ENCODE data around the gene MBNL1. TPM values are rescaled to one million over a fixed set of nuclear protein-coding genes. Genes with fewer than 3 reads are reported as not detected.

The MBNL1 gene
- total RNA-seq, 2 experiments from 2014 or later: 385 to 392 TPM

GRCh38 chr3:152348436-152349177 lies 79.9 kb downstream of the MBNL1 start:
- H3K4me1 Mint-ChIP-seq: peaks cover 43% of the 10 kb centered on the region
- no peak overlapping the region for H3K27ac Mint-ChIP-seq
- H3K27me3 Mint-ChIP-seq: no peaks in the 10 kb centered on the region
- H3K36me3 Mint-ChIP-seq: peaks cover 38% of the 10 kb centered on the region
- H3K4me3 Mint-ChIP-seq: no peak overlapping the region
- peaks cover 3% of the 10 kb centered on the region for H3K9me3 Mint-ChIP-seq
- no peak for DNase-seq

DNA sequence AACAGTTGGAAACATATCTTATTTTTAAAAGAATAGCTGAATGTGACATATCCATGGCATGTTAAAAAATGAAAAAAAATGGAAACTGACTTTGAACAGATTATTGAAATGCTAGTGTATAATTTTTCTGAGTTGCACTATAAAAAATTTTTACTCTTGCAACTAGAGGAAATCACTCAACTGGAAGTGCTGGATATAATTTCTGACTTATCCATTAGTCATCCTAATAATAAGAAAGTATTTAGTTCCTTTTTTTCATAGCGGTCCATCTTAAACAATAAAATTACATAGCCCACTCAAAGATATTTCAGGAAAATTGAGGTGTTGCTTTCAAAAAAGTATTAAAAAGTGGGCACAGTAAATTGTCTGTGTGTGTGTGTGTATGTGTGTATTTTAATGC lies 80.7 kb downstream of the MBNL1 start:
- DNase-seq: no peak
- H3K27me3 Mint-ChIP-seq: no peaks in the 10 kb centered on the region
- H3K4me1 Mint-ChIP-seq: peaks cover 42% of the 10 kb centered on the region
- no peak overlapping the region for H3K27ac Mint-ChIP-seq
- peaks cover 40% of the 10 kb centered on the region for H3K36me3 Mint-ChIP-seq
- H3K9me3 Mint-ChIP-seq: peaks cover 6% of the 10 kb centered on the region
- no peak overlapping the region for H3K4me3 Mint-ChIP-seq

DNA sequence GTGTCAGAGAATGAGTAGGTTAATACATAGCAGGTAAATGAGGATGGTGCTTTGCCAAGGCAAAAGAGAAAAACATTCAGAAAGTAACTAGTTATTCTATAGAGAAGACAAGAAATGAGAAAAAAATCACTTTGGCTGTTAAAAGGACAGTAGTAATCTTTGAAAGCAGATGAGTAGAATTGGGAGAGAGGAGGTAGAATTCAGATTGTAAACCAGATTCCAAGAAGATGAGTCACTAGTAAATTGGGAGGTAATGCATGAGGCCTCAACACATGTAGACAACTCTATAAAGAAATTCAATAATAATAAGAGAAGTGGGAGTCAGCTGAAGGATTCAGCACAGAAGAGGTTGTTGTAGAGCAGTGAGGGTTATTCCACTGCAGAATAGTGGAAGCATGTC lies 81.4 kb downstream of the MBNL1 start:
- Mint-ChIP-seq H3K4me1 (peaks cover 41% of the 10 kb centered on the region), H3K4me3 (no peak overlapping the region), H3K9me3 (peaks cover 6% of the 10 kb centered on the region), H3K27me3 (no peaks in the 10 kb centered on the region), H3K36me3 (peaks cover 38% of the 10 kb centered on the region), H3K27ac (no peak overlapping the region)
- no peak for DNase-seq

GRCh38 chr3:152350776-152351175 lies 82.0 kb downstream of the MBNL1 start:
- peaks cover 6% of the 10 kb centered on the region for H3K9me3 Mint-ChIP-seq
- peaks cover 37% of the 10 kb centered on the region for H3K36me3 Mint-ChIP-seq
- no peak overlapping the region for H3K4me3 Mint-ChIP-seq
- peak overlapping the region; percentile 11 for H3K27ac Mint-ChIP-seq
- H3K4me1 Mint-ChIP-seq: peaks cover 41% of the 10 kb centered on the region
- no peak for DNase-seq
- no peaks in the 10 kb centered on the region for H3K27me3 Mint-ChIP-seq

- no peak overlapping the region for H3K4me3 Mint-ChIP-seq
- peaks cover 50% of the 10 kb centered on the region for H3K4me1 Mint-ChIP-seq
- peak overlapping the region; percentile 64 for H3K27ac Mint-ChIP-seq
- H3K36me3 Mint-ChIP-seq: peaks cover 43% of the 10 kb centered on the region
- peaks cover 3% of the 10 kb centered on the region for H3K9me3 Mint-ChIP-seq
- no peak for DNase-seq
- H3K27me3 Mint-ChIP-seq: no peaks in the 10 kb centered on the region
Measured at GRCh38 chr3:152352554-152352953, 83.8 kb downstream of the MBNL1 start.

GRCh38 chr3:152353578-152353977 lies 84.8 kb downstream of the MBNL1 start:
- no peak for DNase-seq
- Mint-ChIP-seq H3K4me1 (peaks cover 53% of the 10 kb centered on the region), H3K27ac (peak overlapping the region; percentile 40), H3K36me3 (peaks cover 44% of the 10 kb centered on the region), H3K4me3 (no peak overlapping the region), H3K9me3 (peaks cover 3% of the 10 kb centered on the region), H3K27me3 (no peaks in the 10 kb centered on the region)

DNA sequence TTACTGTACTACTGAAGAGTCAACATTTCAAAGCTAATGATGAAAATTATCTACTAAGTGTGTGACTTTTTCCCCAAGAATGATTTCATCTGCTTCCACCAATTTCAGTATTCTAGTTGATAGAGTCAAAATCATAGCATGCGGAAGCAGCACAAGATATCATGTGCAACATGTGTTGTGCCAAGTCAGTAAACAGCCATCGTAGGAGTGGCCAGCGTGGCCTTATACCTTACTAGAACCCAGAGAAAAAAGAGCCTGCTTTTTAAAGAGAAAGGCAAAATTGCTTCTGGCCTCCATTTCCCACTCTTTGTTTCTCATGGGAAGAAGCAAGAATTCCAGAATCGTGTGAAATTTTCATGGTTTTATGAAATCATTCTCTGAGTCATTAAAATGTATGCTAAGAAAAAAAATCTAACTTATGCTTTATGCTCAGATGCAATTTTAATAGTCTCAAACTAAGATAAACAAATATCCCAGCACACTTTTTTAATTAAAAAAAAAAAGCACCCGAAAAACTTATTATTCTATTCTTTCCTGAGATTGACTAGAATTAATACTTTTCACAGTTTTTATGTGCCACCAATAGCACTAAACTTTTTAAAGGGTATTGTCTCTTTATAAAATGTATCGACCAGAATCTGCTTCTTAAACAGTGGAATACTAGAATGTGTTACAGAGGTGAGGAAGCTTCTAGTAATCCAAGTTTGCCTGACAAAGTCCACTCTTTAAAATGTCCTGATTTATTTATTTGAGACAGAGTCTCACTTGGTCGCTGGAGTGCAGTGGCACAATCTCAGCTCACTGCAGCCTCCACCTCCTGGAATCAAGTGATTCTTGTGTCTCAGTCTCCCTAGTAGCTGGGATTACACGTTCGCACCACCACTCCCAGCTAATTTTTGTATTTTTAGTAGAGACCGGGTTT lies 87.3 kb downstream of the MBNL1 start:
- H3K36me3 Mint-ChIP-seq: peaks cover 51% of the 10 kb centered on the region
- no peak overlapping the region for H3K4me3 Mint-ChIP-seq
- peak overlapping the region; percentile 48 for H3K27ac Mint-ChIP-seq
- H3K9me3 Mint-ChIP-seq: peaks cover 3% of the 10 kb centered on the region
- DNase-seq: no peak
- H3K4me1 Mint-ChIP-seq: peaks cover 65% of the 10 kb centered on the region
- H3K27me3 Mint-ChIP-seq: no peaks in the 10 kb centered on the region

DNA sequence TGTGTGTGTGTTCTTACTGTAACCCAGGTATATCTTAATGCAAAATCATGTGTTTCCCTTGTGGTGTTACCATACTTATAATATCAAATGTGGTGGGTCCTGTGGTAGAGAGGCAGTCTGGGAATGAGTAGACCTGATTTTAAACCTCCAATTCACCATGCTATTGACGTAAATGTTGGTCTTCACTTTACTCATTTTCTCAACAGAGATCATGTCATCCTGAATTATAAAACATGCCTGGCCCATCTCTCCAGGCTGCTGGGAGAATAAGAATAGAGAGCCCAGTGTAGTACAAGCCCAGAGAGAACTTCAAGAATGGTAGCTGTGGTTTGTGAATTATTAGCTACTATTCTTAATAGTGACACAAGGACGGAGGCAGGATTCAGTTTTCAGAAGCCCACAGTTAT lies 88.1 kb downstream of the MBNL1 start:
- H3K9me3 Mint-ChIP-seq: peaks cover 3% of the 10 kb centered on the region
- H3K4me1 Mint-ChIP-seq: peaks cover 70% of the 10 kb centered on the region
- no peak for DNase-seq
- peaks cover 49% of the 10 kb centered on the region for H3K36me3 Mint-ChIP-seq
- H3K27me3 Mint-ChIP-seq: no peaks in the 10 kb centered on the region
- peak overlapping the region; percentile 55 for H3K27ac Mint-ChIP-seq
- no peak overlapping the region for H3K4me3 Mint-ChIP-seq

- Mint-ChIP-seq H3K4me3 (no peak overlapping the region), H3K4me1 (peaks cover 73% of the 10 kb centered on the region), H3K27me3 (no peaks in the 10 kb centered on the region), H3K36me3 (peaks cover 50% of the 10 kb centered on the region), H3K27ac (peak overlapping the region; percentile 55), H3K9me3 (peaks cover 3% of the 10 kb centered on the region)
- no peak for DNase-seq
Measured at GRCh38 chr3:152357587-152357986, 88.9 kb downstream of the MBNL1 start.

- no peak overlapping the region for H3K4me3 Mint-ChIP-seq
- peak overlapping the region; percentile 49 for H3K27ac Mint-ChIP-seq
- peaks cover 49% of the 10 kb centered on the region for H3K36me3 Mint-ChIP-seq
- peaks cover 78% of the 10 kb centered on the region for H3K4me1 Mint-ChIP-seq
- no peak for DNase-seq
- peaks cover 2% of the 10 kb centered on the region for H3K9me3 Mint-ChIP-seq
- H3K27me3 Mint-ChIP-seq: no peaks in the 10 kb centered on the region
Measured at GRCh38 chr3:152359385-152360248, 90.9 kb downstream of the MBNL1 start.

DNA sequence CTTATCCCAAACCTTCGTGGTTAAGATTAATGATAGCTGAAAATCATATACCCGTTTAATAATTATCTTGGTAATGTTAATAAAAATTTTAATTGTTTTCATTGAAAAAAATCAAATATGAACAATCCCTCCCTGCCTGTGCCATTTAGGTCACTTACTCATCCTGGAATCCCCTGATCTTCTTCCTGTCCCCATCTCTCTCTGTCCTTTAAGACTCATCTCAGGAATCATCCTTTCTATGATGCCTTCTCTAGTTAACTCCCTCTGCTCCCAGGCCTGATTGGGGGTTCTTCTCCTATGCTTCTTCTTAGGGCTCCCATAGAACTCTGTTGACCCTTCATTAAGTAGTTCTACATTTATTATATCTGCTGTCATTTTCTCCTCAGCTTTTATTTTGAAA lies 91.6 kb downstream of the MBNL1 start:
- H3K27me3 Mint-ChIP-seq: no peaks in the 10 kb centered on the region
- DNase-seq: no peak
- peak overlapping the region; percentile 23 for H3K27ac Mint-ChIP-seq
- peaks cover 75% of the 10 kb centered on the region for H3K4me1 Mint-ChIP-seq
- peaks cover 4% of the 10 kb centered on the region for H3K9me3 Mint-ChIP-seq
- peaks cover 53% of the 10 kb centered on the region for H3K36me3 Mint-ChIP-seq
- H3K4me3 Mint-ChIP-seq: no peak overlapping the region

GRCh38 chr3:152360966-152361365 lies 92.2 kb downstream of the MBNL1 start:
- no peak overlapping the region for H3K4me3 Mint-ChIP-seq
- H3K27ac Mint-ChIP-seq: peak overlapping the region; percentile 65
- H3K9me3 Mint-ChIP-seq: peaks cover 4% of the 10 kb centered on the region
- H3K27me3 Mint-ChIP-seq: no peaks in the 10 kb centered on the region
- DNase-seq: no peak
- peaks cover 72% of the 10 kb centered on the region for H3K4me1 Mint-ChIP-seq
- H3K36me3 Mint-ChIP-seq: peaks cover 52% of the 10 kb centered on the region

DNA sequence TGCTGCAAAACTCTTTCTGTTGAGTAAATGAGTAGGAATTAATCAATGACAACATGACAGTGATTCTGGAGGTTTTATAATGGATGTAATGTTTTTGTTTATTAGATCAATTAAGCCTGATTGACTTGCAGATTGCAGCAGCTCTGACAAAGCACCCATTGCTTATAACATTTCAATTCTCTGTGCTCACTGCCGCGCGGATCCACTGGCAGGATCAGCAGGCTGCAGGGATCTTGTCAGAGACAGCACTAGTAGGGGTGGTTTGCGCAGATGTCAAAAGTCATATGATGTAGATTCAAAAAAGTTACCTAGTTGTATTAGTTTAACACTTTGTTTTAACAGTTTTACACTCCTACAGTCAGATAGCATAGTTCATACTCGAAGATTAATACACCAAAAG lies 93.4 kb downstream of the MBNL1 start:
- H3K27me3 Mint-ChIP-seq: no peaks in the 10 kb centered on the region
- peaks cover 4% of the 10 kb centered on the region for H3K9me3 Mint-ChIP-seq
- peaks cover 54% of the 10 kb centered on the region for H3K36me3 Mint-ChIP-seq
- peak overlapping the region; percentile 42 for H3K27ac Mint-ChIP-seq
- no peak overlapping the region for H3K4me3 Mint-ChIP-seq
- peaks cover 68% of the 10 kb centered on the region for H3K4me1 Mint-ChIP-seq
- DNase-seq: no peak

DNA sequence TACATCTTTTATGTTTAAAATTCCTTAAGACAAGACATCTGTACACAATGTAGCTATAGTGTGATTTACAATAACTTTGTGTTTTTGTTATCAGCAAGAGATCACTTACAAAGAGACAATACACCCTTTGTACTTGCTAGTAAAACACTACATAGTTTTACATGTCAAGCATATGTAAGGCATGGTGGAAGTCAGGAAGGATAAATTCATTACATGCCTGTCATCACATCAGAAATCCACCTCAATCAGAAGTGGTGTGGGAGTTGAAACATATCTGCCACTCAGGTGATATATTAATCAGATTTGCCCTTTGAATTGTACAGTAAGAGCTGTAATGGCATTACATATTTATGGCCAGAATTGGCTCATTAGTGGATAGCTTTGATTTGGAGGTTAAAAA lies 95.5 kb downstream of the MBNL1 start:
- H3K4me3 Mint-ChIP-seq: no peak overlapping the region
- DNase-seq: no peak
- no peaks in the 10 kb centered on the region for H3K27me3 Mint-ChIP-seq
- H3K27ac Mint-ChIP-seq: peak overlapping the region; percentile 36
- peaks cover 19% of the 10 kb centered on the region for H3K9me3 Mint-ChIP-seq
- peaks cover 75% of the 10 kb centered on the region for H3K4me1 Mint-ChIP-seq
- peaks cover 68% of the 10 kb centered on the region for H3K36me3 Mint-ChIP-seq

GRCh38 chr3:152365126-152365525 lies 96.4 kb downstream of the MBNL1 start:
- H3K27ac Mint-ChIP-seq: no peak overlapping the region
- no peak for DNase-seq
- no peak overlapping the region for H3K4me3 Mint-ChIP-seq
- H3K36me3 Mint-ChIP-seq: peaks cover 73% of the 10 kb centered on the region
- peaks cover 23% of the 10 kb centered on the region for H3K9me3 Mint-ChIP-seq
- H3K27me3 Mint-ChIP-seq: no peaks in the 10 kb centered on the region
- peaks cover 75% of the 10 kb centered on the region for H3K4me1 Mint-ChIP-seq

All from activated naive CD8-positive, alpha-beta T cell treated with anti-CD3 and anti-CD28 coated beads for 36 hours (primary cell).